Thoracic aorta (tissue), 2 donors: ENCODE data around the gene PCBP3. TPM values are rescaled to one million over a fixed set of nuclear protein-coding genes. Genes with fewer than 3 reads are reported as not detected.
A peak's percentile ranks its signal among the peaks of the same experiment; 100 is the strongest.

Experiments used
- ATAC-seq: fragments of 150-250 bp; one replicate; pipeline ENCODE4 v1.8.0; 2017; ENCODE audit warnings: low read depth; ENCODE audit not compliant: insufficient number of reproducible peaks, low FRiP score
- DNase-seq: peaks from one replicate; pipeline ENCODE4 v3.0.0-alpha.2; 2020; ENCODE audit warnings: low spot score
- H3K27ac ChIP-seq, 2 donors: fragments of 200-600 bp; sonication (generic); 1 replicate in 1 of 2; 2 replicates in 1 of 2; pipeline ENCODE4 v1.5.1; 2016; ENCODE audit warnings: mild to moderate bottlenecking in 2 of 2, moderate library complexity in 2 of 2
- H3K27me3 ChIP-seq: fragments of 200-600 bp; sonication (generic); replicated peaks from 2 replicates; pipeline ENCODE4 v1.6.0; 2016; ENCODE audit warnings: mild to moderate bottlenecking; ENCODE audit not compliant: insufficient read depth
- H3K36me3 ChIP-seq: fragments of 200-600 bp; sonication (generic); one replicate; pipeline ENCODE4 v1.5.1; 2016
- H3K4me1 ChIP-seq, 2 donors: fragments of 200-600 bp; sonication (generic); 1 replicate in 1 of 2; 2 replicates in 1 of 2; pipeline versions ENCODE4 v1.5.1 to v1.6.0; 2016; ENCODE audit warnings: low read depth in 2 of 2, mild to moderate bottlenecking in 1 of 2; ENCODE audit not compliant: control insufficient read depth in 1 of 2
- H3K4me3 ChIP-seq: fragments of 200-600 bp; sonication (generic); 2 replicates; pipeline ENCODE4 v1.5.1; 2016; ENCODE audit warnings: mild to moderate bottlenecking
- H3K9me3 ChIP-seq: fragments of 200-600 bp; sonication (generic); 2 replicates; pipeline ENCODE4 v1.5.1; 2016
- CTCF ChIP-seq: fragments of 200-600 bp; sonication (generic); IDR thresholded peaks from one replicate; pipeline ENCODE4 v1.5.1; 2019; ENCODE audit warnings: antibody characterized with exemption
- total RNA-seq, 2 donors: library from RNA; depleted of rRNA; stranded (reverse); fragments of >200 nt; gene quantifications; one replicate each; pipeline versions ENCODE4 v1.1.0 to v1.2.3, GENCODE V29; 2016

PCBP3 gene
- total RNA-seq, 2 donors from 2014 or later, result 4.5 to 28.4 TPM

- DNase-seq (no peak), ATAC-seq (no peak)
- H3K36me3 ChIP-seq, result peaks cover 64% of the 10 kb centered on the region
- no peaks in the 10 kb centered on the region for H3K27me3 ChIP-seq
- no peak for TF ChIP-seq CTCF
- no peaks in the 10 kb centered on the region for H3K9me3 ChIP-seq
- peaks cover 8 to 36% of the 10 kb centered on the region in 2 donors for H3K4me1 ChIP-seq
- peak overlapping the region in 1 of 2 donors; percentile 78 for H3K27ac ChIP-seq
- H3K4me3 ChIP-seq, result no peak overlapping the region
Observed at GRCh38 chr21:45987121-45987711, 343.7 kb downstream of the PCBP3 start.

GRCh38 chr21:45988366-45989347 lies 345.1 kb downstream of the PCBP3 start:
- no peak for TF ChIP-seq CTCF
- no peak for ATAC-seq
- H3K36me3 ChIP-seq, result peaks cover 70% of the 10 kb centered on the region
- H3K27me3 ChIP-seq, result no peaks in the 10 kb centered on the region
- no peaks in the 10 kb centered on the region for H3K9me3 ChIP-seq
- peaks cover 8 to 46% of the 10 kb centered on the region in 2 donors for H3K4me1 ChIP-seq
- no peak overlapping the region for H3K27ac ChIP-seq
- no peak overlapping the region for H3K4me3 ChIP-seq
- peak; percentile 0 for DNase-seq

- DNase-seq, result peak; percentile 1
Observed at GRCh38 chr21:45989355-45990048, 346.0 kb downstream of the PCBP3 start.

GRCh38 chr21:45990049-45990711 lies 346.7 kb downstream of the PCBP3 start:
- no peak overlapping the region for H3K27ac ChIP-seq
- TF ChIP-seq CTCF, result no peak
- H3K4me1 ChIP-seq, result peaks cover 0 to 33% of the 10 kb centered on the region in 2 donors
- ATAC-seq (no peak), DNase-seq (peak; percentile 0)
- no peaks in the 10 kb centered on the region for H3K27me3 ChIP-seq
- H3K9me3 ChIP-seq, result no peaks in the 10 kb centered on the region
- H3K4me3 ChIP-seq, result no peak overlapping the region
- peaks cover 70% of the 10 kb centered on the region for H3K36me3 ChIP-seq

More at GRCh38 chr21:45989355-45990048, 346.0 kb downstream of the PCBP3 start:
- no peak for TF ChIP-seq CTCF
- peaks cover 70% of the 10 kb centered on the region for H3K36me3 ChIP-seq
- no peak overlapping the region for H3K27ac ChIP-seq
- H3K9me3 ChIP-seq, result no peaks in the 10 kb centered on the region
- peaks cover under 1 to 40% of the 10 kb centered on the region in 2 donors for H3K4me1 ChIP-seq
- no peak overlapping the region for H3K4me3 ChIP-seq
- ATAC-seq, result no peak
- no peaks in the 10 kb centered on the region for H3K27me3 ChIP-seq
